ENCODE measurements around the gene ADAM15. TPM values are rescaled to one million over a fixed set of nuclear protein-coding genes. Genes with fewer than 3 reads are reported as not detected.

ADAM15 gene
- polyA plus RNA-seq, 2 of the 4 experiments (the other 2 are of a cell fraction): 25.6 to 33.0 TPM

DNA sequence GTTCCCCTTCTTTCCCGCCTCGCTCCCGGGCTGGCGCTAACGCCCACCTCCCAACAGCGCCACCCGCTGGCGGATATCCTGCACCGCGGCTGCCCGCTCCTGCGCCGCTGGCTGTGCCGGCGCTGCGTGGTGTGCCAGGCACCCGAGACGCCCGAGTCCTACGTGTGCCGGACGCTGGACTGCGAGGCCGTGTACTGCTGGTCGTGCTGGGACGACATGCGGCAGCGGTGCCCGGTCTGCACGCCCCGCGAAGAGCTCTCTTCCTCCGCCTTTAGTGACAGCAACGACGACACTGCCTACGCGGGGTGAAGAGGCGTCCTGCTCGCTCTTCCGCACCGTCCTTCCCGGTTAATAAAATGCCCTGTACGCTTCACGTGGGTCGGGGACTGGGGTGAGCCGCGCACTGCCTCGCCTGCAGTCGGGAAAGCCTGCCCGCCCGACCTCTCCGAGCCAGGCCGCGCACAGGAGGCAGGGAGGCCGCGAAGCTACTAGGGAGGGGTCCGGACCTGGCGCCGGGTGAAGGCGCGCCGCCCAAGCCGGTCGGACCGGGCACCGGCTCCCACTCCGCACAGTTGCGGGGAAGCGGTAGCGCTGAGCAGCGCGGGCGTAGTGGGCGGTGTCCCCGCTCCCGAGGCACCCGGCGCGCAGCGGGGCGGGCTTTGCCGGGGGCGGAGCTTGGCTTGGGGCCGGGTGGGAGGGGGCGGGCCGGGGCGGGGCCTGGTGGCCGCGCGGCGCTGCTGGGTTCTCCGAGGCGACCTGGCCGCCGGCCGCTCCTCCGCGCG is at the start of gene ADAM15 (continued):
- TF ChIP-seq HDAC2 (IDR thresholded peaks at IDR 0.05): no peak
- no peak for TF ChIP-seq ZC3H11A (IDR thresholded peaks at IDR 0.05)
- TF ChIP-seq, protein P1, sequence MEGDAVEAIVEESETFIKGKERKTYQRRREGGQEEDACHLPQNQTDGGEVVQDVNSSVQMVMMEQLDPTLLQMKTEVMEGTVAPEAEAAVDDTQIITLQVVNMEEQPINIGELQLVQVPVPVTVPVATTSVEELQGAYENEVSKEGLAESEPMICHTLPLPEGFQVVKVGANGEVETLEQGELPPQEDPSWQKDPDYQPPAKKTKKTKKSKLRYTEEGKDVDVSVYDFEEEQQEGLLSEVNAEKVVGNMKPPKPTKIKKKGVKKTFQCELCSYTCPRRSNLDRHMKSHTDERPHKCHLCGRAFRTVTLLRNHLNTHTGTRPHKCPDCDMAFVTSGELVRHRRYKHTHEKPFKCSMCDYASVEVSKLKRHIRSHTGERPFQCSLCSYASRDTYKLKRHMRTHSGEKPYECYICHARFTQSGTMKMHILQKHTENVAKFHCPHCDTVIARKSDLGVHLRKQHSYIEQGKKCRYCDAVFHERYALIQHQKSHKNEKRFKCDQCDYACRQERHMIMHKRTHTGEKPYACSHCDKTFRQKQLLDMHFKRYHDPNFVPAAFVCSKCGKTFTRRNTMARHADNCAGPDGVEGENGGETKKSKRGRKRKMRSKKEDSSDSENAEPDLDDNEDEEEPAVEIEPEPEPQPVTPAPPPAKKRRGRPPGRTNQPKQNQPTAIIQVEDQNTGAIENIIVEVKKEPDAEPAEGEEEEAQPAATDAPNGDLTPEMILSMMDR (IDR thresholded peaks at IDR 0.05): peak; percentile 89
- TF ChIP-seq ZNF302 (CRISPR knock-in tag; IDR thresholded peaks at IDR 0.05): no peak
- TF ChIP-seq POLR2A (IDR thresholded peaks at IDR 0.05; ENCODE audit: low read length): peak; percentile 64
- no peak for TF ChIP-seq HEYL (CRISPR knock-in tag; IDR thresholded peaks at IDR 0.05)
- TF ChIP-seq JUNB (IDR thresholded peaks at IDR 0.05): no peak
- 0 out of 5 replicates have a peak, but pooled peaks of 1 of the 2 experiments have one; percentile 16 for TF ChIP-seq JUN (IDR thresholded peaks at IDR 0.05)
- no peak for TF ChIP-seq TFCP2L1 (CRISPR knock-in tag; IDR thresholded peaks at IDR 0.05)
- TF ChIP-seq, protein P2, sequence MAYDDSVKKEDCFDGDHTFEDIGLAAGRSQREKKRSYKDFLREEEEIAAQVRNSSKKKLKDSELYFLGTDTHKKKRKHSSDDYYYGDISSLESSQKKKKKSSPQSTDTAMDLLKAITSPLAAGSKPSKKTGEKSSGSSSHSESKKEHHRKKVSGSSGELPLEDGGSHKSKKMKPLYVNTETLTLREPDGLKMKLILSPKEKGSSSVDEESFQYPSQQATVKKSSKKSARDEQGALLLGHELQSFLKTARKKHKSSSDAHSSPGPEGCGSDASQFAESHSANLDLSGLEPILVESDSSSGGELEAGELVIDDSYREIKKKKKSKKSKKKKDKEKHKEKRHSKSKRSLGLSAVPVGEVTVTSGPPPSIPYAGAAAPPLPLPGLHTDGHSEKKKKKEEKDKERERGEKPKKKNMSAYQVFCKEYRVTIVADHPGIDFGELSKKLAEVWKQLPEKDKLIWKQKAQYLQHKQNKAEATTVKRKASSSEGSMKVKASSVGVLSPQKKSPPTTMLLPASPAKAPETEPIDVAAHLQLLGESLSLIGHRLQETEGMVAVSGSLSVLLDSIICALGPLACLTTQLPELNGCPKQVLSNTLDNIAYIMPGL (CRISPR knock-in tag; IDR thresholded peaks at IDR 0.05; ENCODE audit: borderline replicate concordance): no peak
- peak; percentile 86; the same call in 1 of the 2 replicates for TF ChIP-seq RNF2 (IDR thresholded peaks at IDR 0.05; ENCODE audit: borderline replicate concordance, low read depth)
- TF ChIP-seq EHMT2 (IDR thresholded peaks at IDR 0.05; ENCODE audit: low read depth): no peak
- TF ChIP-seq CHD2 (IDR thresholded peaks at IDR 0.05; ENCODE audit: low read length, partially characterized antibody): no peak
- no peak for TF ChIP-seq RCOR1 (IDR thresholded peaks at IDR 0.05; ENCODE audit: low read depth, low read length)
- TF ChIP-seq, protein P3, sequence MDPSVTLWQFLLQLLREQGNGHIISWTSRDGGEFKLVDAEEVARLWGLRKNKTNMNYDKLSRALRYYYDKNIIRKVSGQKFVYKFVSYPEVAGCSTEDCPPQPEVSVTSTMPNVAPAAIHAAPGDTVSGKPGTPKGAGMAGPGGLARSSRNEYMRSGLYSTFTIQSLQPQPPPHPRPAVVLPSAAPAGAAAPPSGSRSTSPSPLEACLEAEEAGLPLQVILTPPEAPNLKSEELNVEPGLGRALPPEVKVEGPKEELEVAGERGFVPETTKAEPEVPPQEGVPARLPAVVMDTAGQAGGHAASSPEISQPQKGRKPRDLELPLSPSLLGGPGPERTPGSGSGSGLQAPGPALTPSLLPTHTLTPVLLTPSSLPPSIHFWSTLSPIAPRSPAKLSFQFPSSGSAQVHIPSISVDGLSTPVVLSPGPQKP (IDR thresholded peaks at IDR 0.05; ENCODE audit: low read depth, low read length): no peak
- TF ChIP-seq NPAS2 (CRISPR knock-in tag; IDR thresholded peaks at IDR 0.05; ENCODE audit: borderline replicate concordance): no peak
- no peak for TF ChIP-seq CHD4 (IDR thresholded peaks at IDR 0.05; ENCODE audit: borderline replicate concordance)
- no peak for TF ChIP-seq KDM1A (IDR thresholded peaks at IDR 0.05; ENCODE audit: low read depth)
- TF ChIP-seq FOSL2 (IDR thresholded peaks at IDR 0.05): no peak
- TF ChIP-seq FOSL2 (CRISPR knock-in tag; IDR thresholded peaks at IDR 0.05): no peak
- TF ChIP-seq, protein P4, sequence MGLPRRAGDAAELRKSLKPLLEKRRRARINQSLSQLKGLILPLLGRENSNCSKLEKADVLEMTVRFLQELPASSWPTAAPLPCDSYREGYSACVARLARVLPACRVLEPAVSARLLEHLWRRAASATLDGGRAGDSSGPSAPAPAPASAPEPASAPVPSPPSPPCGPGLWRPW (IDR thresholded peaks at IDR 0.05): no peak
- TF ChIP-seq RAD21 (conservative IDR thresholded peaks at IDR 0.05 in 1 of 2, IDR thresholded peaks at IDR 0.05 in 1 of 2): peak; percentile 54 to 60
- TF ChIP-seq ESRRA (IDR thresholded peaks at IDR 0.05; ENCODE audit: borderline replicate concordance, low read length): no peak
- TF ChIP-seq CEBPB (IDR thresholded peaks at IDR 0.05): no peak
- no peak for TF ChIP-seq HOXB13 (CRISPR knock-in tag; IDR thresholded peaks at IDR 0.05; ENCODE audit: low read depth)
- no peak for TF ChIP-seq FOSB (CRISPR knock-in tag; IDR thresholded peaks at IDR 0.05)

All from A549 (cell line).